AG04450 (cell line): ENCODE measurements around the gene NT5DC4. TPM values are rescaled to one million over a fixed set of nuclear protein-coding genes. Genes with fewer than 3 reads are reported as not detected.

Experiments used
- CTCF ChIA-PET: fragments of 300-600, 350-600 bp; formaldehyde crosslinking; extraction: SDS; loops from one replicate; lab custom pipeline; 2022; ENCODE audit warnings: antibody characterized with exemption, inconsistent platforms; lab: Charles Lee
- POLR2A ChIA-PET: fragments of 350-600 bp; formaldehyde crosslinking; extraction: SDS; loops from one replicate; lab custom pipeline; 2021; ENCODE audit warnings: antibody characterized with exemption, inconsistent platforms; lab: Yijun Ruan, JAX
- DNase-seq: peaks from one replicate; pipeline ENCODE4 v3.0.0-alpha.2; 2011; ENCODE audit warnings: low read depth, low spot score
- H3K27ac ChIP-seq: one replicate; pipeline ENCODE4 v1.5.1; 2012; ENCODE audit warnings: low read depth, low read length, control low read depth
- H3K27me3 ChIP-seq: one replicate; pipeline ENCODE4 v1.6.0; 2012; ENCODE audit warnings: low read length; ENCODE audit not compliant: control insufficient read depth, insufficient read depth
- H3K4me3 ChIP-seq: 2 replicates; pipeline ENCODE4 v1.5.1; 2011; ENCODE audit warnings: mild to moderate bottlenecking, low read depth, low read length, control low read depth
- H3K9me3 ChIP-seq: 2 replicates; pipeline ENCODE4 v1.5.1; 2012; ENCODE audit warnings: low read length; ENCODE audit not compliant: control insufficient read depth, insufficient read depth
- CTCF ChIP-seq: IDR thresholded peaks from 2 replicates; pipeline ENCODE4 v1.5.1; 2011; ENCODE audit warnings: low read depth, low read length, control low read depth, inconsistent platforms
- polyA plus RNA-seq: library from polyadenylated mRNA; depleted of rRNA; stranded (reverse); fragments of >200 nt; gene quantifications from 2 replicates; pipeline ENCODE4 v1.2.3, GENCODE V29; 2011

Gene NT5DC4
- polyA plus RNA-seq, 1 experiment, result not detected

- no peak for DNase-seq
- Histone ChIP-seq H3K9me3 (no peaks in the 10 kb centered on the region), H3K4me3 (no peak overlapping the region), H3K27me3 (no peaks in the 10 kb centered on the region), H3K27ac (no peak overlapping the region)
- CTCF ChIA-PET, result interaction anchor here (0.6 to 0.7 kb wide), 3 partner anchors 21 to 159 kb away, joined by 3 to 5 read pairs (median 3); no protein-coding TSS in a partner anchor
- no peak for TF ChIP-seq CTCF
- POLR2A ChIA-PET, result no interaction called here
These were observed 26.6 kb upstream of the NT5DC4 start for GRCh38 chr2:112694182-112694581.

- no peaks in the 10 kb centered on the region for H3K27me3 ChIP-seq
- CTCF ChIA-PET, result interaction anchor here (0.7 to 2.8 kb wide), 5 partner anchors 8 to 99 kb away, joined by 3 to 14 read pairs (median 7); no protein-coding TSS in a partner anchor
- no peak overlapping the region for H3K4me3 ChIP-seq
- no peak for TF ChIP-seq CTCF
- H3K9me3 ChIP-seq, result no peaks in the 10 kb centered on the region
- no peak for DNase-seq
- no peak overlapping the region for H3K27ac ChIP-seq
- POLR2A ChIA-PET, result no interaction called here
These were observed 21.8 kb upstream of the NT5DC4 start for GRCh38 chr2:112698834-112699515.

- Histone ChIP-seq H3K4me3 (no peak overlapping the region), H3K9me3 (no peaks in the 10 kb centered on the region), H3K27ac (no peak overlapping the region), H3K27me3 (no peaks in the 10 kb centered on the region)
- DNase-seq, result no peak
- no peak for TF ChIP-seq CTCF
- ChIA-PET CTCF (interaction anchor here (0.7 to 2.8 kb wide), 4 partner anchors 9 to 100 kb away, joined by 3 to 10 read pairs (median 4); no protein-coding TSS in a partner anchor), POLR2A (no interaction called here)
These were observed 20.7 kb upstream of the NT5DC4 start for GRCh38 chr2:112699984-112700667.

- Histone ChIP-seq H3K9me3 (no peaks in the 10 kb centered on the region), H3K27ac (no peak overlapping the region), H3K4me3 (no peak overlapping the region), H3K27me3 (no peaks in the 10 kb centered on the region)
- no peak for DNase-seq
- ChIA-PET CTCF (interaction anchor here (0.7 to 2.8 kb wide), 4 partner anchors 11 to 240 kb away, joined by 3 to 10 read pairs (median 4); no protein-coding TSS in a partner anchor), POLR2A (no interaction called here)
- TF ChIP-seq CTCF, result no peak
These were observed 19.8 kb upstream of the NT5DC4 start for GRCh38 chr2:112701052-112701451.

GRCh38 chr2:112703684-112704083 lies 17.1 kb upstream of the NT5DC4 start:
- no peak overlapping the region for H3K4me3 ChIP-seq
- no peaks in the 10 kb centered on the region for H3K9me3 ChIP-seq
- TF ChIP-seq CTCF, result no peak
- ChIA-PET CTCF (no interaction called here), POLR2A (no interaction called here)
- no peak overlapping the region for H3K27ac ChIP-seq
- no peaks in the 10 kb centered on the region for H3K27me3 ChIP-seq
- DNase-seq, result no peak
